OCI-LY1 (cell line): Measurements from ENCODE around the gene SHROOM3.

Source experiments
- EZH2 ChIP-seq: fragments of 200-600 bp; sonication (generic), shearing (Covaris generic); IDR thresholded peaks from 2 replicates; pipeline ENCODE4 v1.8.0; 2017; ENCODE audit warnings: borderline replicate concordance, mixed run types, mild to moderate bottlenecking, antibody characterized with exemption, low read length, moderate library complexity, mixed read lengths
- TF ChIP-seq, protein P1 (sequence below): fragments of 200-600 bp; sonication (generic), shearing (Covaris generic); IDR thresholded peaks from 2 replicates; pipeline ENCODE4 v1.5.1; 2017; ENCODE audit warnings: mild to moderate bottlenecking, antibody characterized with exemption, low read length, moderate library complexity, mixed read lengths

GRCh38 chr4:76628251-76628650, 193.2 kb downstream of the SHROOM3 start:
- TF ChIP-seq EZH2: no peak
- TF ChIP-seq, protein P1, sequence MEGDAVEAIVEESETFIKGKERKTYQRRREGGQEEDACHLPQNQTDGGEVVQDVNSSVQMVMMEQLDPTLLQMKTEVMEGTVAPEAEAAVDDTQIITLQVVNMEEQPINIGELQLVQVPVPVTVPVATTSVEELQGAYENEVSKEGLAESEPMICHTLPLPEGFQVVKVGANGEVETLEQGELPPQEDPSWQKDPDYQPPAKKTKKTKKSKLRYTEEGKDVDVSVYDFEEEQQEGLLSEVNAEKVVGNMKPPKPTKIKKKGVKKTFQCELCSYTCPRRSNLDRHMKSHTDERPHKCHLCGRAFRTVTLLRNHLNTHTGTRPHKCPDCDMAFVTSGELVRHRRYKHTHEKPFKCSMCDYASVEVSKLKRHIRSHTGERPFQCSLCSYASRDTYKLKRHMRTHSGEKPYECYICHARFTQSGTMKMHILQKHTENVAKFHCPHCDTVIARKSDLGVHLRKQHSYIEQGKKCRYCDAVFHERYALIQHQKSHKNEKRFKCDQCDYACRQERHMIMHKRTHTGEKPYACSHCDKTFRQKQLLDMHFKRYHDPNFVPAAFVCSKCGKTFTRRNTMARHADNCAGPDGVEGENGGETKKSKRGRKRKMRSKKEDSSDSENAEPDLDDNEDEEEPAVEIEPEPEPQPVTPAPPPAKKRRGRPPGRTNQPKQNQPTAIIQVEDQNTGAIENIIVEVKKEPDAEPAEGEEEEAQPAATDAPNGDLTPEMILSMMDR: no peak
